ENCODE measurements around the gene CTSE.

Gene CTSE

DNA sequence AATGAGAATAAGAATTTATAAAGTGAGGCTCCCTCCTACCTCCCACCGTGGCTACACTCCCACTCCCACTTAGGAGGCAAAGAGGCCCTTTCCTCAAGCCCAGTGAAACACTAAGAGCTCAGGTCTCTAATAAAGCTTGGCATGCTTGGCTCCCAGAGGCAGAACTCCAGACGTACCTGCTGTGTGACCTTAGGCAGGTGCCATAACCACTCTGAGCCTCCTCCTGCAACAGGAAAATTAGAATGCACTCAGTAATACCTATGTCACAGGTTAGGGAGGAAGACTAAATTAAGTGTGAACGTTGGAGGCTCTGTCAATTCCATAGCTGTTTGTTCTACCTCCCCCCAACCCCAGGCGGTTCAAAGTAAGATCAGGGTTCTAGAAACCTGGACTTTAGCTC lies 63.9 kb downstream of the CTSE start:
- no peak for DNase-seq (ENCODE audit: low read depth)
- no peak overlapping the region for H3K4me3 ChIP-seq (ENCODE audit: low read depth, low read length)
